K562 (cell line): Measurements from ENCODE around the gene PBX2. TPM values are rescaled to one million over a fixed set of nuclear protein-coding genes. Genes with fewer than 3 reads are reported as not detected.

ENCODE experiments used
- AFF4 ChIP-seq: sonication (generic); formaldehyde crosslinking; IDR thresholded peaks from 2 replicates; pipeline ENCODE4 v1.8.0; 2023; ENCODE audit warnings: mild to moderate bottlenecking, missing genetic modification reagents
- BACH1 ChIP-seq: fragments of 200-800 bp; sonication (Bioruptor generic); IDR thresholded peaks from 2 replicates; pipeline ENCODE4 v1.6.1; 2016; ENCODE audit warnings: missing genetic modification characterization, missing compliant biosample characterization
- BRF2 ChIP-seq: IDR thresholded peaks from 3 replicates; pipeline ENCODE4 v1.6.1; 2011; ENCODE audit warnings: borderline replicate concordance, mild to moderate bottlenecking; ENCODE audit not compliant: insufficient read length, insufficient read depth
- FOXJ3 ChIP-seq: sonication (generic); formaldehyde crosslinking; IDR thresholded peaks from 2 replicates; pipeline ENCODE4 v1.4.0; 2020; ENCODE audit warnings: mild to moderate bottlenecking, missing genetic modification reagents
- MCM2 ChIP-seq: fragments of 450-650 bp; IDR thresholded peaks from 2 replicates; pipeline ENCODE4 v1.6.1; 2017; ENCODE audit warnings: low read depth, mild to moderate bottlenecking
- NCOA4 ChIP-seq: fragments of 450-650 bp; IDR thresholded peaks from 2 replicates; pipeline ENCODE4 v1.6.1; 2018; ENCODE audit warnings: mild to moderate bottlenecking; ENCODE audit not compliant: partially characterized antibody
- ZC3H11A ChIP-seq: IDR thresholded peaks from 2 replicates; pipeline ENCODE4 v1.6.1; 2012; ENCODE audit warnings: low read depth, low read length, improper control_type of control experiment
- ZNF395 ChIP-seq: fragments of 200-800 bp; sonication (Bioruptor generic); IDR thresholded peaks from 2 replicates; pipeline ENCODE4 v1.6.1; 2017; ENCODE audit warnings: missing genetic modification characterization, missing compliant biosample characterization
- polyA plus RNA-seq, 8 experiments: library from polyadenylated mRNA; depleted of rRNA in 4 of 8; stranded (reverse) in 5 of 8; unstranded in 3 of 8; fragments of >200 nt; fragmentation: Nextera tagmentation in 2 of 8; fragmentation: Illumina TruSeq in 1 of 8; extraction: Ambion mirVana in 2 of 8; extraction: Trizol in 1 of 8; gene quantifications; 2 replicates each; pipeline versions ENCODE4 v1.2.1 to v1.2.3, GENCODE V29; 2011 to 2014; ENCODE audit warnings: inconsistent platforms in 1 of 8, missing spikeins in 1 of 8
- total RNA-seq, 7 experiments: library from RNA; depleted of rRNA in 6 of 7; stranded (reverse); fragments of >200 nt in 6 of 7; fragmentation: Illumina TruSeq in 2 of 7; extraction: Trizol in 2 of 7; gene quantifications; 2 replicates each; pipeline versions ENCODE4 v1.2.1 to v1.2.3, GENCODE V29; 2011 to 2021; ENCODE audit warnings: low replicate concordance in 1 of 7
- TF ChIP-seq, protein P1 (sequence below): sonication (generic); formaldehyde crosslinking; IDR thresholded peaks from 2 replicates; pipeline ENCODE4 v1.8.0; 2023; ENCODE audit warnings: missing genetic modification reagents, mild to moderate bottlenecking, borderline replicate concordance
- TF ChIP-seq, protein P2 (sequence below): conservative IDR thresholded peaks from 2 replicates; pipeline ENCODE4 v1.6.1; 2011; ENCODE audit warnings: low read depth, mild to moderate bottlenecking, low read length; ENCODE audit not compliant: control insufficient read depth
- TF ChIP-seq, protein P3 (sequence below): sonication (generic); formaldehyde crosslinking; IDR thresholded peaks from 2 replicates; pipeline ENCODE4 v1.8.1; 2023; ENCODE audit warnings: mild to moderate bottlenecking, missing genetic modification reagents

Gene PBX2
- total and polyA plus RNA-seq, 9 of the 15 experiments (the other 6 are each of a cell fraction or from before 2014, with no cell fraction given): 1.9 to 134 (median 62.5) TPM

- TF ChIP-seq AFF4 (CRISPR knock-in tag): no peak
- TF ChIP-seq BACH1 (tag): no peak
- no peak for TF ChIP-seq BRF2
- TF ChIP-seq ZC3H11A: no peak
- TF ChIP-seq, protein P1, sequence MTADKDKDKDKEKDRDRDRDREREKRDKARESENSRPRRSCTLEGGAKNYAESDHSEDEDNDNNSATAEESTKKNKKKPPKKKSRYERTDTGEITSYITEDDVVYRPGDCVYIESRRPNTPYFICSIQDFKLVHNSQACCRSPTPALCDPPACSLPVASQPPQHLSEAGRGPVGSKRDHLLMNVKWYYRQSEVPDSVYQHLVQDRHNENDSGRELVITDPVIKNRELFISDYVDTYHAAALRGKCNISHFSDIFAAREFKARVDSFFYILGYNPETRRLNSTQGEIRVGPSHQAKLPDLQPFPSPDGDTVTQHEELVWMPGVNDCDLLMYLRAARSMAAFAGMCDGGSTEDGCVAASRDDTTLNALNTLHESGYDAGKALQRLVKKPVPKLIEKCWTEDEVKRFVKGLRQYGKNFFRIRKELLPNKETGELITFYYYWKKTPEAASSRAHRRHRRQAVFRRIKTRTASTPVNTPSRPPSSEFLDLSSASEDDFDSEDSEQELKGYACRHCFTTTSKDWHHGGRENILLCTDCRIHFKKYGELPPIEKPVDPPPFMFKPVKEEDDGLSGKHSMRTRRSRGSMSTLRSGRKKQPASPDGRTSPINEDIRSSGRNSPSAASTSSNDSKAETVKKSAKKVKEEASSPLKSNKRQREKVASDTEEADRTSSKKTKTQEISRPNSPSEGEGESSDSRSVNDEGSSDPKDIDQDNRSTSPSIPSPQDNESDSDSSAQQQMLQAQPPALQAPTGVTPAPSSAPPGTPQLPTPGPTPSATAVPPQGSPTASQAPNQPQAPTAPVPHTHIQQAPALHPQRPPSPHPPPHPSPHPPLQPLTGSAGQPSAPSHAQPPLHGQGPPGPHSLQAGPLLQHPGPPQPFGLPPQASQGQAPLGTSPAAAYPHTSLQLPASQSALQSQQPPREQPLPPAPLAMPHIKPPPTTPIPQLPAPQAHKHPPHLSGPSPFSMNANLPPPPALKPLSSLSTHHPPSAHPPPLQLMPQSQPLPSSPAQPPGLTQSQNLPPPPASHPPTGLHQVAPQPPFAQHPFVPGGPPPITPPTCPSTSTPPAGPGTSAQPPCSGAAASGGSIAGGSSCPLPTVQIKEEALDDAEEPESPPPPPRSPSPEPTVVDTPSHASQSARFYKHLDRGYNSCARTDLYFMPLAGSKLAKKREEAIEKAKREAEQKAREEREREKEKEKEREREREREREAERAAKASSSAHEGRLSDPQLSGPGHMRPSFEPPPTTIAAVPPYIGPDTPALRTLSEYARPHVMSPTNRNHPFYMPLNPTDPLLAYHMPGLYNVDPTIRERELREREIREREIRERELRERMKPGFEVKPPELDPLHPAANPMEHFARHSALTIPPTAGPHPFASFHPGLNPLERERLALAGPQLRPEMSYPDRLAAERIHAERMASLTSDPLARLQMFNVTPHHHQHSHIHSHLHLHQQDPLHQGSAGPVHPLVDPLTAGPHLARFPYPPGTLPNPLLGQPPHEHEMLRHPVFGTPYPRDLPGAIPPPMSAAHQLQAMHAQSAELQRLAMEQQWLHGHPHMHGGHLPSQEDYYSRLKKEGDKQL (CRISPR knock-in tag): peak; percentile 26; the same call in 1 of the 2 replicates
- no peak for TF ChIP-seq NCOA4
- no peak for TF ChIP-seq FOXJ3
- TF ChIP-seq, protein P2, sequence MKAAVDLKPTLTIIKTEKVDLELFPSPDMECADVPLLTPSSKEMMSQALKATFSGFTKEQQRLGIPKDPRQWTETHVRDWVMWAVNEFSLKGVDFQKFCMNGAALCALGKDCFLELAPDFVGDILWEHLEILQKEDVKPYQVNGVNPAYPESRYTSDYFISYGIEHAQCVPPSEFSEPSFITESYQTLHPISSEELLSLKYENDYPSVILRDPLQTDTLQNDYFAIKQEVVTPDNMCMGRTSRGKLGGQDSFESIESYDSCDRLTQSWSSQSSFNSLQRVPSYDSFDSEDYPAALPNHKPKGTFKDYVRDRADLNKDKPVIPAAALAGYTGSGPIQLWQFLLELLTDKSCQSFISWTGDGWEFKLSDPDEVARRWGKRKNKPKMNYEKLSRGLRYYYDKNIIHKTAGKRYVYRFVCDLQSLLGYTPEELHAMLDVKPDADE: no peak
- no peak for TF ChIP-seq MCM2
- TF ChIP-seq, protein P3, sequence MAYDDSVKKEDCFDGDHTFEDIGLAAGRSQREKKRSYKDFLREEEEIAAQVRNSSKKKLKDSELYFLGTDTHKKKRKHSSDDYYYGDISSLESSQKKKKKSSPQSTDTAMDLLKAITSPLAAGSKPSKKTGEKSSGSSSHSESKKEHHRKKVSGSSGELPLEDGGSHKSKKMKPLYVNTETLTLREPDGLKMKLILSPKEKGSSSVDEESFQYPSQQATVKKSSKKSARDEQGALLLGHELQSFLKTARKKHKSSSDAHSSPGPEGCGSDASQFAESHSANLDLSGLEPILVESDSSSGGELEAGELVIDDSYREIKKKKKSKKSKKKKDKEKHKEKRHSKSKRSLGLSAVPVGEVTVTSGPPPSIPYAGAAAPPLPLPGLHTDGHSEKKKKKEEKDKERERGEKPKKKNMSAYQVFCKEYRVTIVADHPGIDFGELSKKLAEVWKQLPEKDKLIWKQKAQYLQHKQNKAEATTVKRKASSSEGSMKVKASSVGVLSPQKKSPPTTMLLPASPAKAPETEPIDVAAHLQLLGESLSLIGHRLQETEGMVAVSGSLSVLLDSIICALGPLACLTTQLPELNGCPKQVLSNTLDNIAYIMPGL: no peak
- no peak for TF ChIP-seq ZNF395 (CRISPR knock-in tag)
Measured at GRCh38 chr6:32154514-32155161, 35.4 kb downstream of the PBX2 start (continued).
